Sigmoid colon (tissue), 4 donors: ENCODE measurements around the gene CTNNA2.

Experiments used
- EP300 ChIP-seq, 4 donors: sonication (generic); formaldehyde crosslinking; IDR thresholded peaks; one replicate each; pipeline ENCODE4 v1.6.1; 2017; ENCODE audit warnings: antibody characterized with exemption in 4 of 4
- POLR2A ChIP-seq, 2 donors: fragments of 450-650 bp; IDR thresholded peaks; one replicate each; pipeline ENCODE4 v1.6.1; 2016; ENCODE audit warnings: antibody characterized with exemption in 2 of 2, mild to moderate bottlenecking in 2 of 2, moderate library complexity in 2 of 2
- POLR2AphosphoS5 ChIP-seq, 4 donors: sonication (generic); formaldehyde crosslinking; IDR thresholded peaks; one replicate each; pipeline ENCODE4 v1.6.1; 2017; ENCODE audit warnings: antibody characterized with exemption in 4 of 4
- TF ChIP-seq, protein P1 (sequence below), 4 experiments: fragments of 450-650 bp in 3 of 4; fragments of 200-600 bp in 1 of 4; IDR thresholded peaks; one replicate each; pipeline ENCODE4 v1.5.1; 2016 to 2019; ENCODE audit warnings: antibody characterized with exemption in 4 of 4, mild to moderate bottlenecking in 3 of 4, moderate library complexity in 2 of 4

DNA sequence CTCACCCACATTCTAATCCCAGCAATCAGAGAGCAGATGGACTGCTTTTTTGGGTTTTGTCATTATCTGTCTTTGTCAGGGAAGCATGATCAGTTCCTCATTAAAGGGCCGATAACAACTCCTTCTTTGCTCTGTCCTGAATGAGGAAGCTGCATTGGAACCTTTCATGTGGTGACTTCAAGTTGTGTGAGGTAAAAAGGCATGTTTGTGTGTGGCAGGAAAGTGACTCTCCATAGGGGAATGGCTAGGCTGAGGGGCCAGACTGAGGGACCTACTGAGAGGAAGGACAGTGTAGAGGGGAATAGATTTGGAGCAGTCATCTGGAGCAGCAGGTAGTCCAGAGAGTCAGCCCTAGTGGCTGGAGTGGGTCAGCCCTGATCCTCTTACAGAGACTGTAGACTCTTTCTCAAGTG lies 815.3 kb downstream of the CTNNA2 start:
- no peak for TF ChIP-seq POLR2A (IDR thresholded peaks at IDR 0.05)
- TF ChIP-seq, protein P1, sequence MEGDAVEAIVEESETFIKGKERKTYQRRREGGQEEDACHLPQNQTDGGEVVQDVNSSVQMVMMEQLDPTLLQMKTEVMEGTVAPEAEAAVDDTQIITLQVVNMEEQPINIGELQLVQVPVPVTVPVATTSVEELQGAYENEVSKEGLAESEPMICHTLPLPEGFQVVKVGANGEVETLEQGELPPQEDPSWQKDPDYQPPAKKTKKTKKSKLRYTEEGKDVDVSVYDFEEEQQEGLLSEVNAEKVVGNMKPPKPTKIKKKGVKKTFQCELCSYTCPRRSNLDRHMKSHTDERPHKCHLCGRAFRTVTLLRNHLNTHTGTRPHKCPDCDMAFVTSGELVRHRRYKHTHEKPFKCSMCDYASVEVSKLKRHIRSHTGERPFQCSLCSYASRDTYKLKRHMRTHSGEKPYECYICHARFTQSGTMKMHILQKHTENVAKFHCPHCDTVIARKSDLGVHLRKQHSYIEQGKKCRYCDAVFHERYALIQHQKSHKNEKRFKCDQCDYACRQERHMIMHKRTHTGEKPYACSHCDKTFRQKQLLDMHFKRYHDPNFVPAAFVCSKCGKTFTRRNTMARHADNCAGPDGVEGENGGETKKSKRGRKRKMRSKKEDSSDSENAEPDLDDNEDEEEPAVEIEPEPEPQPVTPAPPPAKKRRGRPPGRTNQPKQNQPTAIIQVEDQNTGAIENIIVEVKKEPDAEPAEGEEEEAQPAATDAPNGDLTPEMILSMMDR (IDR thresholded peaks at IDR 0.05) = no peak
- TF ChIP-seq POLR2AphosphoS5 (IDR thresholded peaks at IDR 0.05) = no peak
- TF ChIP-seq EP300 (IDR thresholded peaks at IDR 0.05) = no peak
